ENCODE data around the gene USP19.

Gene USP19

DNA sequence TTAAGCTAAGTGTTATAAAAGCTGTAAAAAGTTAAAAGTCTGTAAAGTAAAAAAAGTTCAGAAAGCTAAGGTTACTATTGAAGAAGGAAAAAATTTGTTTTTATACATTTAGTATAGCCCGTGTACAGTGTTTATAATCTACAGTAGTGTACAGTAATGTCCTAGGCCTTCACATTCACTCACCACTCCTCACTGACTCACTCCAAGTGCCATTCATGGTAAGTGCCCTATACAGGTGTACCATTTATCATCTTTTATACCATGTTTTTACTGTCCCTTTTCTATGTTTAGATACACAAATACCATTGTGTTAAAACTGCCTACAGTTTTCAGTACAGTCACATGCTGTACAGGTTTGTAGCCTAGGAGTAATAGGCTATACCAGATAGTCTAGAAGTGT is 36.7 kb upstream of the USP19 start:
- no peak overlapping the region for H3K27ac Mint-ChIP-seq
- TF ChIP-seq CTCF (IDR thresholded peaks at IDR 0.05; ENCODE audit: unreplicated experiment in 3 of 3) = no peak
- H3K27me3 Mint-ChIP-seq (ENCODE audit: low read depth) = no peaks in the 10 kb centered on the region
- H3K9me3 Mint-ChIP-seq = no peaks in the 10 kb centered on the region
- no peak overlapping the region for H3K4me3 Mint-ChIP-seq
- peaks cover 5% of the 10 kb centered on the region for H3K4me1 Mint-ChIP-seq
- peaks cover 3% of the 10 kb centered on the region for H3K36me3 Mint-ChIP-seq (ENCODE audit: low read depth)

DNA sequence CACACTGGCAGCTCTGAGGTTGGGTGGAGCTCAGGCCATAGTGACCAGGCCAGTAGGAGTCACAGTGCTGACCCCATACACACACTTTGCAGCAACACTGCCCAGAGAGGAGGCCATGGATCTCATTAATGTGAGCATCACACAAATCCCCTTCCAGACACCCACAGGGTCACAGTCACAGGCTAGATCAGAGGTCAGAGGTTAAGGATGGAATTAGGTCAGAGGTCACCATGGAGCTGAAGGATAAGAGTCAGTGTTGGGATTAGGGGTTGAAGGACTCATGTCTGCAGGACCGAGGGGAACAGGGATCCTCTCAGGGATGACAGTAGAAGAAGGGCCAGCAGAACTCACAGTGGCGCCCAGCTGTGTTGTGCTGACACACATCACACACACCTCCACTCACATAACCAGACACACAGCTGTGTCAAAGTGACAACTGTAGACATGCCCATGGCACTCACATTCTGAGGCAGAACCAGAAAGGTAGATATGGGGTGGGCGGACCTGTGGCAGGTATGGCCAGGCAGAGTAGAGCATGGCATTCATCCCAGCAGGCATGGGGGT is 32.8 kb upstream of the USP19 start:
- H3K27me3 Mint-ChIP-seq (ENCODE audit: low read depth) = no peaks in the 10 kb centered on the region
- peaks cover 5% of the 10 kb centered on the region for H3K4me1 Mint-ChIP-seq
- no peaks in the 10 kb centered on the region for H3K9me3 Mint-ChIP-seq
- H3K27ac Mint-ChIP-seq = no peak overlapping the region
- no peak overlapping the region for H3K4me3 Mint-ChIP-seq
- TF ChIP-seq CTCF (IDR thresholded peaks at IDR 0.05; ENCODE audit: unreplicated experiment in 3 of 3) = no peak
- H3K36me3 Mint-ChIP-seq (ENCODE audit: low read depth) = no peaks in the 10 kb centered on the region

DNA sequence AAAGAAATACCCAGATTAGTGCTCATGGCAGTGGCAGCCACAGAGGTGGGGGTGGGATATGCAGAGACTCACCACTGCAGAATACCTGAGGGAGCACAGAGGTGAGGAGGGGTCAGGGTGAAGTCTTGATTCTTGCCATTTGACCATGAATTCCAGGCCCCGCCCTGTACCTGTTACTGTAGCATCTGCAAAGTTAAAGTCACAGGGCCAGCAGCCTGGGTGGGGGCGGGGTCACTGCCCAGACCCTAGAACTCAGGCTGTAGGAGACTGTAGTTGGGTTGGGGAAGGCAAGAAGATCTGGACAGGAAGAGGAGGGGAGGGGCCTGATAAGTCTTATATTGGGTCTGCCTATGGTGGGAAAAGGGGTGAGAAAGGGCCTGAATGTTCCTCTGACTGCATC is 31.0 kb upstream of the USP19 start:
- Mint-ChIP-seq H3K27me3 (ENCODE audit: low read depth) (no peaks in the 10 kb centered on the region), H3K4me3 (no peak overlapping the region), H3K4me1 (no peaks in the 10 kb centered on the region), H3K9me3 (no peaks in the 10 kb centered on the region), H3K27ac (no peak overlapping the region), H3K36me3 (ENCODE audit: low read depth) (no peaks in the 10 kb centered on the region)
- TF ChIP-seq CTCF (IDR thresholded peaks at IDR 0.05; ENCODE audit: unreplicated experiment in 3 of 3) = no peak

- no peak for TF ChIP-seq CTCF (IDR thresholded peaks at IDR 0.05; ENCODE audit: unreplicated experiment in 3 of 3)
- Mint-ChIP-seq H3K27ac (no peak overlapping the region), H3K4me1 (no peaks in the 10 kb centered on the region), H3K27me3 (ENCODE audit: low read depth) (no peaks in the 10 kb centered on the region), H3K36me3 (ENCODE audit: low read depth) (no peaks in the 10 kb centered on the region), H3K4me3 (no peak overlapping the region), H3K9me3 (no peaks in the 10 kb centered on the region)
Observed at GRCh38 chr3:49148159-49148558, 27.5 kb upstream of the USP19 start.

- Mint-ChIP-seq H3K9me3 (peaks cover 2% of the 10 kb centered on the region), H3K4me3 (no peak overlapping the region), H3K27ac (no peak overlapping the region), H3K27me3 (ENCODE audit: low read depth) (peaks cover 13% of the 10 kb centered on the region), H3K4me1 (no peaks in the 10 kb centered on the region), H3K36me3 (ENCODE audit: low read depth) (no peaks in the 10 kb centered on the region)
- TF ChIP-seq CTCF (IDR thresholded peaks at IDR 0.05; ENCODE audit: unreplicated experiment in 3 of 3) = no peak
Observed at GRCh38 chr3:49140080-49140479, 19.5 kb upstream of the USP19 start.

GRCh38 chr3:49135499-49135898 is 14.9 kb upstream of the USP19 start:
- no peak for TF ChIP-seq CTCF (IDR thresholded peaks at IDR 0.05; ENCODE audit: unreplicated experiment in 3 of 3)
- H3K4me3 Mint-ChIP-seq = peak overlapping the region; percentile 98 to 99 (median 98)
- H3K36me3 Mint-ChIP-seq (ENCODE audit: low read depth) = peaks cover 4% of the 10 kb centered on the region
- H3K27me3 Mint-ChIP-seq (ENCODE audit: low read depth) = peaks cover 5% of the 10 kb centered on the region
- H3K9me3 Mint-ChIP-seq = no peaks in the 10 kb centered on the region
- H3K27ac Mint-ChIP-seq = peak overlapping the region; percentile 57 to 98 (median 94)
- peaks cover 15% of the 10 kb centered on the region for H3K4me1 Mint-ChIP-seq
